HG03196 (cell line): ENCODE results near the gene S100A2.

Experiments used
- ATAC-seq: cut with Tn5 transposase; IDR thresholded peaks from one replicate; pipeline ENCODE4 v1.9.1; 2021; ENCODE audit not compliant: unreplicated experiment

Gene S100A2

DNA sequence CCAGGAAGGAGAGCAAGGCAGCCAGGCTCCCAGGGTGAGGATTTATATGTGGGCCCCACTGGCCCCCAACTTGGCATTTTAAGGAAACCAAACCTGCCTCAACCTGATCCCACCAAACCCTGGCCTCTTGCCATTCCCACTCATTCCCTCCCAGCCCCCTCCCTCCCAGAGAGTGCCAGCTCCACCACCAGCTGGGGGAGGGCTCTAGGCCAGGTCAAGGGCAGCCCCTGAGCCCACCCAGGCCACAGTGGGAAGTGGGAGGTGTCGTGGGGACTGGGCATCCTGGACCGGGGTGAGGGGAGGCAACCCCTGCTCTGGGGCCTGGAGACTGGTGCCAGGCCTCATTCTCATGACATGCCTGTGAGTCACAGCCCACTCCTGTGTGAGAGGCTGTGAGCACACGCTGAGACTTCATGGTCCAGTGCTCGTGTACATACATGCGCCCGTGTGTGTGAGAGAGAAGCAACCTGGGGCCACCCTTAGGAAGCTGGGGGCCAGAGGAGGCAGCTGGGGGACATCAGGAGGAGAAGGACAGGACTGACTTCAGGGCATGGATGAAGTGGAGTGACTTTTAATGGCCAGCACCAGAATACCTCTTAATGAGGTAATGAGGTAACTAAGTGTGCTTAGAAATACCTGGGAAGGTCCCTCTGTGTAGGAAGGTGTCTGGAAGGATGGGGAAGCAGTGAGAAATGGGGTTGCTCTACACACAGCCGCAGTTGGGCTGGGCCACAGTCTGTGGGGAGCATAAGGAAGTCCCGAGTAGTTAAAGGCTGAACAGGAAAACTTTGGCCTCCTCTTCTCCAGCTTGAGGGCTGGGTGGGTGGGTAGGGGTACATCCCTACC lies at the start of gene S100A2:
TSS of gene S100A2 (minus strand) at position 316 of the 846 bp plus-strand sequence. CDS start 1,967 bp downstream, outside the sequence.
- ATAC-seq, result peak; percentile 51

GRCh38 chr1:153615406-153615805 lies 49.8 kb upstream of the S100A2 start:
- ATAC-seq, result no peak

GRCh38 chr1:153614906-153615305 lies 49.3 kb upstream of the S100A2 start:
- ATAC-seq, result no peak

GRCh38 chr1:153614189-153614900 lies 48.7 kb upstream of the S100A2 start:
- no peak for ATAC-seq

- ATAC-seq, result no peak
Observed at GRCh38 chr1:153613406-153613805, 47.8 kb upstream of the S100A2 start.

GRCh38 chr1:153612755-153613331 lies 47.2 kb upstream of the S100A2 start, which contains the start of gene S100A16:
Gene S100A16, minus strand, starts transcription at chr1:153613137. Its CDS starts 4,986 bp downstream, at chr1:153608151.
- ATAC-seq, result no peak

DNA sequence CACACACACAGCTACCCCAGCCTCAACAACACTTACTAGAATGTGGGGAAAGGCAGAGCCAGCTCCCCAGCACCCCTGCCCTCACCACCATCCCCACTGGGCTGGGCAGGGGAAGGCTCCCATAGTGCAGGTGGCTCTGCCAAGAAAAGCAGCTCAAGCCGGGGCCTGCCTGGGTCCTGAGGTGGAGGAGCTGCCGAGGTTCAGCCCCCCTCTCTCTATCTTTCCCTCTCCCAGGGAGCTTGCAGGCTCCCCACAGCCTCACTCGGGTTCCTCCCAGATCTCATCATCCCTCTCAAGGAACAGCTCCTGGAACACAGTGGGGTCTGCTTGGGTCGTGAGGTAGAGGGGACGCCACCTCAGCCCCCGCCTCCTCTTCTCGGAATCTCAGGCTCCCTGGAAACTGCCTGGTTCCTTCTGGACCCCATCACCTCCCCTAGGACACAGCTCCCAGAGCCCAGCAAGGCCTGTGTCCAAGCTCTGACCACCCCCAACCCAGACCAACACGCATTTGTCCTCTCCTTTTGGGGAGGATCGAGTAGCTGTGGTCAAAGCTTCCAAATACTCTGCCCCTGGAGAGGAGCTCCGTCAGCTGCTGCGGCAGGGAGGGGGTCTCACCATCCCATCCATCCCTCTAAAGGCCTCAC lies 46.6 kb upstream of the S100A2 start:
- no peak for ATAC-seq

GRCh38 chr1:153611356-153611755 lies 45.7 kb upstream of the S100A2 start:
- ATAC-seq, result no peak

DNA sequence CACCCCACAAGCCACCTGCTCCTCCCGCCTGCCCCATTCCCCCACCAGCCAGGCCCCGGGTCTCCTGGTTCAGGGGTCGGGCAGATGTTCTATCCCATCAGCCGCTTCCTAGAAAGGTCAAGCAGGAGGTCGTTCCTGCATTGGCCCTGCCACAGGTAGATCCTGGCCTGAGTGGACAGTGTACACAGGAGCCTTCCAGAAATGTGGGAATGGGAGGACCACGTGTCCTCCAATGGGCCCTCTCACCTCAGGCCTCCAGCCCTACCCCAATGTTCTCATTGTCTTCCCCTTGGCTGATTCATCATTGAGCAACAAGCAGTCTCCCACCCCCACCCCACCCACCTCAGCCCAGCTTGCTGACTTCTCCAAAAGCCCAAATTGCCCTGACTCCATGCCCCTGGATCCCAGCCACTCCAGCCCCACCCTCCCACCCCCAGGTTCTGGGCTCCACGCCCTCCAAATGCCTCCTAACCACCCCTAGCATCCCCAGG lies 45.2 kb upstream of the S100A2 start:
- no peak for ATAC-seq

DNA sequence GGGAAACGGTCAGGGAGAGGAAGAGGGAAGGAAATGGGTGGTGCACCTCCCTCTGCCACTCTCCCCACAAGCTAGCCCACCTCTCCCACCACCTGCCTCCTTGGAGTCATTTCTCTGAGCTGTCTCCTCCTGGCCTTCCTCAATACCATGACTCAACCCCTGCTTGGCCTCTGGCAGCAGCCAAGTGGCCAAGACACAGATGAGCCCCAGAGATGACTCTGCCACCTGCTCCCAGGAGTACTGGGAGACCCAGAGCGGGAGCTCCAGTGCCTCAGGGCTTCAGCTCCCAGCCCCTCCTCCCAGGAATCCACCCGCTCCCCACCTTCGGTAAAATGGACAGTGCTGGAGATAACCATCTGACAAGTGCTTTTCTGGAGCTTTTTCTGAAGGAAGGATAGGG lies 44.7 kb upstream of the S100A2 start:
- ATAC-seq, result no peak

- ATAC-seq, result no peak
Observed at GRCh38 chr1:153609585-153609907, 43.9 kb upstream of the S100A2 start.

DNA sequence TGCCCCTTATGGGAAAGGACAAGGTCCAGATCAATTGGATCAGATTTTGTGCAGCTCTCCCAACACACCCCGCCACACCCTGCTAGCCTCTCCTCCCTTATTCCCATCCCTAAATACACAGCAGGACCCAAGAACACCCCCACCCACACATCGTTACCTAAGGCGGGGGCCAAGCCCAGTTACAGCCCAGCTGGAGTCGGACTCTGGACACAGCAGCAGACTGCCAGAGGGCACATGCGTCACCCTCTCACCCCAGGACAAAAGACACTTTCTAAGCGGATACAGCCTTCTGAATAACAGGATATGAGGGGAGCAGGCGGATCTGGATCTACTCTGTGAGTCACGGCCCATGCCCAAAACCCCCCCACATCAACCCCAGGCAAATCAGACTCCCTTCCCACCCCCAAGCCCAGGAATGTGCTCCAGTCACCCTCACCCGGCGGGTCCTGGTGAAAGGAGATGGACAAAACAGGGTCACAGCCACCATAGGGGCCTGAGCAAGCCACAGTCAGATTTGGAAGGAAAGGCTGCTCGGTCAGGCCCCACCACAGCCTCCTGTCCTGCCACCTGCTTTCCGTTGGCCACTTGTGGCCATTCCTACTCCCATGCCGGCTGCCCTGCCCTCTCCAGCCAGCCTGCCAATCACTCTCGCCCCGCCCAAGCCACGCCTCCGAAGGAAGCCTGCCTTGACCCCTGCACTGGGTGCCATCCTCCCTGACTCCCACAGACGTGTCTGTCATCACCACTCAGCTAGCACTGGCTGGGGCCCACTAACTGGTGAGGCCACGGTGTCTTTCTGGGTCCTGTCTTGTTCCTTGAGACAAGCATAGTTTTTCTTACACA lies 43.3 kb upstream of the S100A2 start:
- no peak for ATAC-seq

- no peak for ATAC-seq
Observed at GRCh38 chr1:153608089-153608682, 42.5 kb upstream of the S100A2 start.

- ATAC-seq, result no peak
Observed at GRCh38 chr1:153607381-153607780, 41.7 kb upstream of the S100A2 start.

GRCh38 chr1:153606194-153606593 lies 40.5 kb upstream of the S100A2 start:
- ATAC-seq, result no peak

GRCh38 chr1:153602749-153603148 lies 37.1 kb upstream of the S100A2 start:
- ATAC-seq, result no peak

DNA sequence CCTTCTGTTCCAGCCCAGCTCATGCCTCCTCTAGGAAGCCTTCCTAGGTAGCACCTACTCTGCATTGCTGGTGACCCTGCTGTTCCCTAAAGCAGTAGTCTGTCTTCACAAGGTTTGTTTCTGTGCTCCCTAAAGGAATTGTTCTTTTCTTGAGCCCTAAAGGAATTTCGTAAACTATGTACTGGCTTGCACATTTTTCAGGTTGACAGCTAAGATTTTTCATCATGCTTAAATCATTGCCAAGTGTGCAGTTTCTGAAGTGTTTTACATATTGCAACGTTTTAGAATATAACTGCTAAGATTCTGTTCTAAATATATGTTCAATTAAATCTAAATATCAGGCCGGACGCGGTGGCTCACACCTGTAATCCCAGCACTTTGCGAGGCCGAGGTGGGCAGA lies 34.2 kb upstream of the S100A2 start:
- no peak for ATAC-seq

GRCh38 chr1:153598309-153599172 lies 32.9 kb upstream of the S100A2 start:
- peak; percentile 96 for ATAC-seq

- no peak for ATAC-seq
Observed at GRCh38 chr1:153597206-153597605, 31.6 kb upstream of the S100A2 start.
